ENCODE data around the gene DOCK11. TPM values are rescaled to one million over a fixed set of nuclear protein-coding genes. Genes with fewer than 3 reads are reported as not detected.

The DOCK11 gene
- total and polyA plus RNA-seq, 2 of the 4 experiments (the other 2 are of a cell fraction), result 3.9 to 13.1 TPM

Small RNAs within 50 kb of the gene (microRNA-seq; reads per million reads assigned to microRNA genes)
- not detected for gene RF00019 (ENCODE audit: insufficient read depth, insufficient read length)

Small RNAs within 50 kb of the gene (small RNA-seq; reads per million reads assigned to genes)
- 0 reads per million in 5 experiments for gene RF00019

Other genes with a start within 250 kb of the DOCK11 start
- gene WDR44, start 149.7 kb upstream of the DOCK11 start, total RNA-seq (2012; rRNA removed), result 11.8 and 18.9 TPM in 2 replicates
- gene WDR44, start 149.7 kb upstream of the DOCK11 start, polyA plus RNA-seq (2012; rRNA removed), result 8.2 and 10.0 TPM in 2 replicates
- gene IL13RA1, start 231.8 kb downstream of the DOCK11 start, total RNA-seq (2012; rRNA removed), result 31.7 and 35.6 TPM in 2 replicates
- gene IL13RA1, start 231.8 kb downstream of the DOCK11 start, polyA plus RNA-seq (2012; rRNA removed), result 17.7 and 24.2 TPM in 2 replicates